ENCODE measurements around the gene ZNF19. TPM values are rescaled to one million over a fixed set of nuclear protein-coding genes. Genes with fewer than 3 reads are reported as not detected.
A peak's percentile ranks its signal among the peaks of the same experiment; 100 is the strongest.

ZNF19 gene
- total RNA-seq, 1 experiment from 2014 or later = 5.4 TPM

DNA sequence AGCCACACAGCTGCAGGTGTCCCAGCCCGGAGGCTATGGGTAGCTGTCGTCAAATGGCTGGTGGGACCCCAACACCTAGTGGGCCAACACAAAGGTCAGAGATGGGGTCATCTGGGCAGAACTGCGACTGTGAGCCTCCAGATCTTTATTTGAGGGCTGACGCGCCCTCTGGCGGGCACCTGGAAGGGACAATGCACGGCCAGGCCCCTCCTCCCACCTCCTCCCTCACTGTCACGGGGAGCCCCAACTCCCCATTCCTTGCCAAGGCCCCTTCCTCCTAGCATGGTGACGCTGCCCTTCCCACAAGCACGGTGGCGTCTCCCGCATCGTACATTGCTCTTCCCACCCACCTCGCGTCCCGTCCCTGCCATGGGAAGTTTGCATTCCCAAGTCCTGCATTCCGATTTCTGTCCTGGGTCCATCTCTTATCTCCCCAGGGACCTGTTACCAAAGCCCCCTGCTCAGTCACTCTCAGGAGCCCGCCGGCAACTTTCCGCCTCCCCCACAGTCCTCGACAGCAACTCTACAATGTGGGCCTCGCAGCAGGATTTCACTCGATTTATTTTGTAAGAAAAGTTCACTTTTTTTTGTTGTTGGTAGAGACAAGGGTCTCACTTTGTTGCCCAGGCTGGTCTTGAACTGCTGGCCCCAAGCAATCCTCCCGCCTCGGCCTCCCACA is 48.3 kb downstream of the ZNF19 start (continued):
- TF ChIP-seq, protein P1, sequence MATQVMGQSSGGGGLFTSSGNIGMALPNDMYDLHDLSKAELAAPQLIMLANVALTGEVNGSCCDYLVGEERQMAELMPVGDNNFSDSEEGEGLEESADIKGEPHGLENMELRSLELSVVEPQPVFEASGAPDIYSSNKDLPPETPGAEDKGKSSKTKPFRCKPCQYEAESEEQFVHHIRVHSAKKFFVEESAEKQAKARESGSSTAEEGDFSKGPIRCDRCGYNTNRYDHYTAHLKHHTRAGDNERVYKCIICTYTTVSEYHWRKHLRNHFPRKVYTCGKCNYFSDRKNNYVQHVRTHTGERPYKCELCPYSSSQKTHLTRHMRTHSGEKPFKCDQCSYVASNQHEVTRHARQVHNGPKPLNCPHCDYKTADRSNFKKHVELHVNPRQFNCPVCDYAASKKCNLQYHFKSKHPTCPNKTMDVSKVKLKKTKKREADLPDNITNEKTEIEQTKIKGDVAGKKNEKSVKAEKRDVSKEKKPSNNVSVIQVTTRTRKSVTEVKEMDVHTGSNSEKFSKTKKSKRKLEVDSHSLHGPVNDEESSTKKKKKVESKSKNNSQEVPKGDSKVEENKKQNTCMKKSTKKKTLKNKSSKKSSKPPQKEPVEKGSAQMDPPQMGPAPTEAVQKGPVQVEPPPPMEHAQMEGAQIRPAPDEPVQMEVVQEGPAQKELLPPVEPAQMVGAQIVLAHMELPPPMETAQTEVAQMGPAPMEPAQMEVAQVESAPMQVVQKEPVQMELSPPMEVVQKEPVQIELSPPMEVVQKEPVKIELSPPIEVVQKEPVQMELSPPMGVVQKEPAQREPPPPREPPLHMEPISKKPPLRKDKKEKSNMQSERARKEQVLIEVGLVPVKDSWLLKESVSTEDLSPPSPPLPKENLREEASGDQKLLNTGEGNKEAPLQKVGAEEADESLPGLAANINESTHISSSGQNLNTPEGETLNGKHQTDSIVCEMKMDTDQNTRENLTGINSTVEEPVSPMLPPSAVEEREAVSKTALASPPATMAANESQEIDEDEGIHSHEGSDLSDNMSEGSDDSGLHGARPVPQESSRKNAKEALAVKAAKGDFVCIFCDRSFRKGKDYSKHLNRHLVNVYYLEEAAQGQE (IDR thresholded peaks at IDR 0.05; ENCODE audit: low read depth) = no peak
- TF ChIP-seq, protein P2, sequence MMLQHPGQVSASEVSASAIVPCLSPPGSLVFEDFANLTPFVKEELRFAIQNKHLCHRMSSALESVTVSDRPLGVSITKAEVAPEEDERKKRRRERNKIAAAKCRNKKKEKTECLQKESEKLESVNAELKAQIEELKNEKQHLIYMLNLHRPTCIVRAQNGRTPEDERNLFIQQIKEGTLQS (IDR thresholded peaks at IDR 0.05) = no peak
- TF ChIP-seq ZFX (IDR thresholded peaks at IDR 0.05) = no peak
- TF ChIP-seq, protein P3, sequence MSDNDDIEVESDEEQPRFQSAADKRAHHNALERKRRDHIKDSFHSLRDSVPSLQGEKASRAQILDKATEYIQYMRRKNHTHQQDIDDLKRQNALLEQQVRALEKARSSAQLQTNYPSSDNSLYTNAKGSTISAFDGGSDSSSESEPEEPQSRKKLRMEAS (IDR thresholded peaks at IDR 0.05) = no peak
- TF ChIP-seq RAD21 (IDR thresholded peaks at IDR 0.05; ENCODE audit: low read depth) = peak; percentile 59
- TF ChIP-seq EGR1 (IDR thresholded peaks at IDR 0.05; ENCODE audit: low read depth) = no peak
- TF ChIP-seq EZH2phosphoT487 (IDR thresholded peaks at IDR 0.05; ENCODE audit: borderline replicate concordance) = no peak

DNA sequence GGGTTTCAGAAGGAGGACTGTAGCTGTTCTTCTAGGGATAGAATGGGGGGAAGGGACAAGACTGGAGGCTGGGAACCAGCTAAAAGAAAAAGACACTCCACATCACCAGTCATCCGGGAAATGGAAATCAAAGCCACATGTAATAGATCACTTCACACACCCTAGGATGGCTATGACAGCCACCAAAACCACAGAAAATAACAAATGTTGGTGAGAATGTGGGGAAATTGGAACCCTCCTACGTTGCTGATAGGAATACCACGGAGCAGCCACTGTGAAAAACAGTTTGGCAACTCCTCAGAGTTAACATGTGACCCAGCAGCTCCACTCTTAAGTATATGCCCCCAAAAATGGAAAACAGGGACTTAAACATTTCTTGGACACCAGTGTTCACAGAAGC is 49.6 kb downstream of the ZNF19 start:
- no peaks in the 10 kb centered on the region for H3K9me3 ChIP-seq (ENCODE audit: control insufficient read depth in 1 of 2, insufficient read depth in 1 of 2, low read depth in 1 of 2, low read length in 2 of 2)
- no TSS peak for BruUV-seq (replicated peaks)
- no peaks in the 10 kb centered on the region for H4K20me1 ChIP-seq (ENCODE audit: insufficient read depth)
- ATAC-seq = no peak
- H3K4me2 ChIP-seq (ENCODE audit: low read length) = no peak overlapping the region
- no peak for TF ChIP-seq RAD21 (IDR thresholded peaks at IDR 0.05; ENCODE audit: low read depth)
- TF ChIP-seq, protein P2 (IDR thresholded peaks at IDR 0.05) = no peak
- TF ChIP-seq ZNF274 (IDR thresholded peaks at IDR 0.05; ENCODE audit: low read depth, low read length) = no peak
- TF ChIP-seq YY1 (IDR thresholded peaks at IDR 0.05; ENCODE audit: extremely low read depth, insufficient replicate concordance, low read depth, low read length) = no peak
- no peak for TF ChIP-seq SP1 (IDR thresholded peaks at IDR 0.05; ENCODE audit: low read depth)
- TF ChIP-seq, protein P4, sequence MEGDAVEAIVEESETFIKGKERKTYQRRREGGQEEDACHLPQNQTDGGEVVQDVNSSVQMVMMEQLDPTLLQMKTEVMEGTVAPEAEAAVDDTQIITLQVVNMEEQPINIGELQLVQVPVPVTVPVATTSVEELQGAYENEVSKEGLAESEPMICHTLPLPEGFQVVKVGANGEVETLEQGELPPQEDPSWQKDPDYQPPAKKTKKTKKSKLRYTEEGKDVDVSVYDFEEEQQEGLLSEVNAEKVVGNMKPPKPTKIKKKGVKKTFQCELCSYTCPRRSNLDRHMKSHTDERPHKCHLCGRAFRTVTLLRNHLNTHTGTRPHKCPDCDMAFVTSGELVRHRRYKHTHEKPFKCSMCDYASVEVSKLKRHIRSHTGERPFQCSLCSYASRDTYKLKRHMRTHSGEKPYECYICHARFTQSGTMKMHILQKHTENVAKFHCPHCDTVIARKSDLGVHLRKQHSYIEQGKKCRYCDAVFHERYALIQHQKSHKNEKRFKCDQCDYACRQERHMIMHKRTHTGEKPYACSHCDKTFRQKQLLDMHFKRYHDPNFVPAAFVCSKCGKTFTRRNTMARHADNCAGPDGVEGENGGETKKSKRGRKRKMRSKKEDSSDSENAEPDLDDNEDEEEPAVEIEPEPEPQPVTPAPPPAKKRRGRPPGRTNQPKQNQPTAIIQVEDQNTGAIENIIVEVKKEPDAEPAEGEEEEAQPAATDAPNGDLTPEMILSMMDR (IDR thresholded peaks at IDR 0.05 in 2 of 3, conservative IDR thresholded peaks at IDR 0.05 in 1 of 3; ENCODE audit: borderline replicate concordance in 1 of 3, insufficient read depth in 1 of 3, low read depth in 2 of 3, low read length in 2 of 3) = no peak
- TF ChIP-seq EZH2phosphoT487 (IDR thresholded peaks at IDR 0.05; ENCODE audit: borderline replicate concordance) = no peak
- no peak for TF ChIP-seq FOSL1 (IDR thresholded peaks at IDR 0.05; ENCODE audit: low read depth)
- TF ChIP-seq, protein P3 (IDR thresholded peaks at IDR 0.05) = no peak
- no peak for TF ChIP-seq EZH2 (IDR thresholded peaks at IDR 0.05)
- TF ChIP-seq TCF7L2 (IDR thresholded peaks at IDR 0.05; ENCODE audit: borderline replicate concordance, extremely low read depth, insufficient read depth, insufficient read length) = no peak
- TF ChIP-seq ZFX (IDR thresholded peaks at IDR 0.05) = no peak
- POLR2A ChIA-PET = no interaction called here
- H3K36me3 ChIP-seq (ENCODE audit: control insufficient read depth in 1 of 2, insufficient read depth in 2 of 2, low read length in 2 of 2) = no peaks in the 10 kb centered on the region
- CTCF ChIA-PET = no interaction called here
- no peaks in the 10 kb centered on the region for H3K79me2 ChIP-seq (ENCODE audit: insufficient read depth, low read length)
- no peak overlapping the region for H2AFZ ChIP-seq (ENCODE audit: low read depth, low read length, poor library complexity, severe bottlenecking)
- no peak overlapping the region for H3K9ac ChIP-seq (ENCODE audit: low read length)
- intact Hi-C loops (cut with micrococcal nuclease) = no loop called here
- H3K27me3 ChIP-seq (ENCODE audit: insufficient read depth, low read length) = no peaks in the 10 kb centered on the region
- RAD21 ChIA-PET (ENCODE audit: low non-redundant PET in 1 of 2, low total read pairs in 2 of 2, uncharacterized antibody in 2 of 2, unreplicated experiment in 2 of 2) = no interaction called here
- no peaks in the 10 kb centered on the region for H3K4me1 ChIP-seq (ENCODE audit: control insufficient read depth in 1 of 2, insufficient read depth in 2 of 2, low read length in 2 of 2)
- no peak overlapping the region for H3K4me3 ChIP-seq (replicated peaks in 1 of 2; ENCODE audit: low read depth in 1 of 2, low read length in 2 of 2)
- H3K9me2 ChIP-seq (ENCODE audit: insufficient read depth) = no peaks in the 10 kb centered on the region
- H3K27ac ChIP-seq (ENCODE audit: low read depth, low read length) = no peak overlapping the region
- no peak for DNase-seq (ENCODE audit: low read depth, low spot score)
